GM12874 (cell line): ENCODE data around the gene PPAT.

Experiments
- TF ChIP-seq, protein P1 (sequence below): IDR thresholded peaks from 2 replicates; pipeline ENCODE4 v1.5.1; 2011; ENCODE audit warnings: low read depth, mild to moderate bottlenecking, control low read depth, low read length, moderate library complexity; ENCODE audit not compliant: insufficient read depth

PPAT gene

DNA sequence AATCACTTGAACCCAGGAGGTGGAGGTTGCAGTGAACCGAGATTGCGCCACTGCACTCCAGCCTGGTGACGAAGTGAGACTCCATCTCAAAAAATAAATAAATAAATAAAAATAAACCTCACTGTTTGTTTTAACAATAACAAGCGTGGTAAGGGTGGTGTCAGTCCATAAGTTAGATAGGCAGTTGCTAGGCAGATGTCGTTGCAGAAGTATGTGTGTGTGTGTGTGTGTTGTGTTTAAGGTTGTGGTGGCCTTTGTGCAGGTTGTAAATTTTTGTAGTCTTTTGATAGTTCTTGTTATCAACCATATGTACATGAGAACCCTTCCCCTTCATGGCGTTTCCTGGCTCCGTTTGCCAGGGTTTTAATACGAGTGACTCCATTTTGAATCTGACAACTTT, 44.1 kb downstream of the PPAT start:
- TF ChIP-seq, protein P1, sequence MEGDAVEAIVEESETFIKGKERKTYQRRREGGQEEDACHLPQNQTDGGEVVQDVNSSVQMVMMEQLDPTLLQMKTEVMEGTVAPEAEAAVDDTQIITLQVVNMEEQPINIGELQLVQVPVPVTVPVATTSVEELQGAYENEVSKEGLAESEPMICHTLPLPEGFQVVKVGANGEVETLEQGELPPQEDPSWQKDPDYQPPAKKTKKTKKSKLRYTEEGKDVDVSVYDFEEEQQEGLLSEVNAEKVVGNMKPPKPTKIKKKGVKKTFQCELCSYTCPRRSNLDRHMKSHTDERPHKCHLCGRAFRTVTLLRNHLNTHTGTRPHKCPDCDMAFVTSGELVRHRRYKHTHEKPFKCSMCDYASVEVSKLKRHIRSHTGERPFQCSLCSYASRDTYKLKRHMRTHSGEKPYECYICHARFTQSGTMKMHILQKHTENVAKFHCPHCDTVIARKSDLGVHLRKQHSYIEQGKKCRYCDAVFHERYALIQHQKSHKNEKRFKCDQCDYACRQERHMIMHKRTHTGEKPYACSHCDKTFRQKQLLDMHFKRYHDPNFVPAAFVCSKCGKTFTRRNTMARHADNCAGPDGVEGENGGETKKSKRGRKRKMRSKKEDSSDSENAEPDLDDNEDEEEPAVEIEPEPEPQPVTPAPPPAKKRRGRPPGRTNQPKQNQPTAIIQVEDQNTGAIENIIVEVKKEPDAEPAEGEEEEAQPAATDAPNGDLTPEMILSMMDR, result no peak

DNA sequence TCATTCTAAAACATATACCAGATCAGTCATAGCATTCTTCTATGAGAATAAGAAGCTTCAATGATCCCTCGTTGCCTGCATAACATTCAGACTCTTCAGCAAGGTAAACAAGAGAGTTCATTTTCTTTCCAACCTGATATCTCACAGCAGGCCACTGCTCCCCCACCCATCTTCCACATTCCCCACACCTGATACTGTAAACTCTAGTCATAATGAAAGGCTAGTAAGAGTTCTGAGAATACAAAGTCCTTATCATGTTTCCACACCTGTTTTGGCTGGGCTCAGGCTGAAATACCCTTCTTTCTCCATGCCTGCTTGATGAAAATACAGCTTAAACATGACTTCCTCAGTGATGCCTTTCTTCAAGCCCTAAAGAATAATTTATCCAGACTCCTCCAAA, 45.9 kb downstream of the PPAT start:
- TF ChIP-seq, protein P1, result no peak

DNA sequence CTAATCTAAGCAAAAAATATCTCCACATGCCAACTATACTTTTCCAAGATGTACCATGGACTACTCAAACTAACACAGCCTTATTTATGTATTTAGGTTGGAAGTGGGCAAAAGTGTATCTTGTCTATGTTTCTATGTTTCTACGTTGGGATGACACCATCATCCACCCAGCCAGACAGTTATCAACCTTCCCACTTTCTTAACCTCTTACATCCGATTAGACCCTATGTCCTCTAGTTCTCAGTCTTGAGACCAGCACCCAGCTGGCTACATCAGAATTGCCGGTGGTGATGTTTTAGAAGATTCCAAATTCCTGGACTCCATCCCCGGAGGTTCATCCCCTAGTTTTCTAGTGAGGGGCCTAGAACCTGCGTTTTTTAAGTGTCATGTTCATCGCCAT, 47.1 kb downstream of the PPAT start:
- TF ChIP-seq, protein P1, result no peak

DNA sequence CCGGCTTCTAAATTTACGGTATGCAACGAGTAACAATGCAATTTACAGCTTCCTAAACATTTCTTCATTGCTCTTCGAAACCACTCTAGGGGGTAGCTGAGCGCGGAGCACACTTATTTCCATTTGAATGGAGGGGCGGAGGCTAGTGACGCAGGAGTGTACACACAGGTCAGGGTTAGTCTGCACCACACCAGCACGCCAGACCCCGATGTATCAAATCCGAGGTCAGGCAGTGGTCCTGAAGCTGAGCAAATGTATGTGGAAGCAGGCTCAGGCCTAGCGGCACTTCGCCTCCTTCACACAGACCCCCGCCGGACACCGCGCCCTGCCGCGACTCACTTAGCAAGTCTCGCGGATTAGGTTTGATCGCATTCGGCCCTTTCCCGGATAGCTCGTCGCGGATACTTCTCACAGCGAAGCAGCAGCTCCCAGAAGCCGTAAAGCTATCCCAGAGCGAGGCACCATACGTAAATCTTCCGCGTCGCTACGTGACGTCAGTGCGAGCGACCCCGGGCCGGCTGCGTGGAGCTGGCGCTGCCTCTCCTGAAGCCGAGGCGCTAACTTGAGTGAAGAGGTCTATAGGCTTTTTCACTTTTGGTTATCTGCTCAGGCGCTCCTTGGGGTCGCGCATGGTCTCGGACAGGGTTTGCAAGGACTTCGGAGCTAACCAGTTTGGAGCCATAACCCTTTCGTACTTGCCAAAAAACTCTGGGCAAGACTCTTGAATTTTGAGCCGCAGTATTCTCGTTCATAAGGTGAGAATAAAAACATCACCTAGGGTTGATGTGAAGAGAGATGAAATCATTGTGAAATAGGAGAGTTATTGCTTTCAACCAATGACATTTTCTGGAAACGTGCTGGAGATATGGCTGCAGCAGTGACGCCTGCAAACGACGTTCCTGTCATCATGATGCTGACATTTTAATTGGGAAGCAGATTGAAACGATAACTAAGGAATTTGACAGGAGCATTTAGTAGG, 48.1 kb downstream of the PPAT start, which contains the start of gene AASDH:
Gene AASDH (minus strand): TSS at position 469 of the 979 bp plus-strand sequence. CDS start 3,192 bp downstream, outside the sequence.
- TF ChIP-seq, protein P1, result no peak

DNA sequence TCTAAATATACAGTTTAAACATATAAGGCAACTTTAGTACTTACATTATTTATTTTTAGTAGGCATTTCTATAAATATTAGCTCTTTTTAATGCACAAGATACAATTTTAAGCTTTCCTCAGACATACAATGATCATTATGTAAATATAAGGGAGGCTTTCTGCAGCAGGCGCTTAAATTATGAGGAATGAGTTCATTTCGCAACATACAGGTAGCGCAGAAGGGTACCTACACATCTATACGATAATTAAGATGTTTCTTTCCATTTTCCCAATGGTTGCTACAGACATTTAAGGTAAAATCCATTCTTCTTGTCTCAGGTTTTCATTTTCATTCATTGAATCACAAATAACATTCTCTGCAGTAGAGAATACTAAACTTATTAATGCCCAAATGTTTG, 49.3 kb downstream of the PPAT start:
- TF ChIP-seq, protein P1, result no peak

DNA sequence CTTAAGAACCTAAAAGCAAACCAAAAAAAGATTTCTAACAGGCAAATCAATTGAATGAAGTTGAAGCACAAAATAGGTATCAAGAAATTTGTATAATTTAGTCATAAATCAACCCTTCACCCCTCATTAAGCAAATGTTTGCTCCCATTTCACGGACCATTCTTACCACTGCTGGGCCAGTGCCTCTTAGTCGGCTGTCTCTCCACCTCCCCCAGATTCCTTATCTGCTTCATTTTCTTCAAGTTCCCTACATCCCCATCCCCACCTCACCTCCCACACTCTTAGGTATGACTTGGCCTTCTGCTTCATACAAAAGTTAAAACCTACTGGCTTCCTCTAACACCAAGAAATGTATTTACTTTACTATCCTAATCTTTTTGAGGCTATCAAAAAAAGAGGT, 60.0 kb downstream of the PPAT start:
- TF ChIP-seq, protein P1, result no peak

DNA sequence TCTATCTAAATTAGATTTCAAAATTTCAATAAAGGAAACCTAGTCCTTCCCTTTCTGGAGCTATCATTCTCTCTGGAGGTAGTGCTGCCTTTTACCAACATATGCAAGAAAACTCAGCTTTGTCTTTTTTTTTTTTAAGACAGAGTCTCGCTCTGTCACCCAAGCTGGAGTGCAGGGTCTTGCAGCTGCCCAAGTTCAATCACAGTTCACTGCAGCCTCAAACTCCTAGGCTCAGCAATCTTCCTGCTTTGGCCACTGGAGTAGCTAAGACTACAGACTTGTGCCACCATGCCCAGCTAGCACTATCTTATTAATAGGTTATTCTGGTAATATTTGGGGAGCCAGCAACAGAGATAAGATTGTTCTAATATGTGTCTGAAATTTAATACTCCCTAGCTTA, 60.5 kb downstream of the PPAT start:
- TF ChIP-seq, protein P1, result no peak
